Endothelial cell of umbilical vein (primary cell): ENCODE results near the gene IFIT1B. TPM values are rescaled to one million over a fixed set of nuclear protein-coding genes. Genes with fewer than 3 reads are reported as not detected.

ENCODE experiments used
- BruUV-seq: library from RNA; stranded (reverse); fragments of 400-500 nt; replicated peaks from 2 replicates; lab custom pipeline; 2021; lab: Mats Ljungman, UMichigan
- CTCF ChIA-PET: fragments of 300-600, 350-600 bp; sonication (Branson Sonifier 250); formaldehyde crosslinking; loops from one replicate; lab custom pipeline; 2021; ENCODE audit warnings: antibody characterized with exemption, inconsistent platforms; lab: Charles Lee
- POLR2A ChIA-PET: fragments of 300-600, 350-600 bp; sonication (Branson Sonifier 250); formaldehyde crosslinking; loops from one replicate; lab custom pipeline; 2021; ENCODE audit warnings: antibody characterized with exemption, inconsistent platforms; lab: Charles Lee
- DNase-seq: peaks from one replicate; pipeline ENCODE4 v3.0.0-alpha.2; 2011; ENCODE audit warnings: low read depth, low spot score
- FAIRE-seq: peaks from 2 replicates; lab custom pipeline; 2011; peaks lifted over from hg19 to GRCh38; lab: Jason Lieb, UNC
- H2AFZ ChIP-seq: 2 replicates; pipeline ENCODE4 v1.6.0; 2012; ENCODE audit warnings: low read depth, low read length, control low read depth, inconsistent platforms
- H3K27ac ChIP-seq: 2 replicates; pipeline ENCODE4 v1.5.1; 2011; ENCODE audit warnings: low read depth, mild to moderate bottlenecking, control low read depth, low read length, moderate library complexity; ENCODE audit not compliant: insufficient read depth
- H3K27me3 ChIP-seq, 2 experiments: 2 replicates each; pipeline versions ENCODE4 v1.6.0 to v1.6.1; 2011; ENCODE audit warnings: low read length in 2 of 2, mixed read lengths in 1 of 2; ENCODE audit not compliant: control insufficient read depth in 2 of 2, insufficient read depth in 2 of 2
- H3K36me3 ChIP-seq, 2 experiments: 2 replicates in 1 of 2; 3 replicates in 1 of 2; pipeline ENCODE4 v1.5.1; 2011; ENCODE audit warnings: low read length in 2 of 2, mild to moderate bottlenecking in 1 of 2, moderate library complexity in 1 of 2; ENCODE audit not compliant: control insufficient read depth in 2 of 2, insufficient read depth in 2 of 2; ENCODE audit errors: extremely low read depth in 1 of 2
- H3K4me1 ChIP-seq: 3 replicates; pipeline ENCODE4 v1.5.1; 2011; ENCODE audit warnings: mild to moderate bottlenecking, low read length; ENCODE audit not compliant: control insufficient read depth, insufficient read depth; ENCODE audit errors: extremely low read depth
- H3K4me2 ChIP-seq: 2 replicates; pipeline ENCODE4 v1.6.1; 2011; ENCODE audit warnings: low read length, control low read depth, mixed read lengths; ENCODE audit not compliant: insufficient read depth
- H3K4me3 ChIP-seq, 3 experiments: fragments of 200-600 bp in 1 of 3; sonication (generic), shearing (Covaris generic) in 1 of 3; replicated peaks in 1 of 3; 2 replicates each; pipeline ENCODE4 v1.5.1; 2011 to 2016; ENCODE audit warnings: control low read depth in 3 of 3, low read length in 3 of 3, mild to moderate bottlenecking in 2 of 3, inconsistent platforms in 1 of 3, low read depth in 1 of 3, moderate library complexity in 1 of 3; ENCODE audit not compliant: insufficient read depth in 1 of 3
- H3K79me2 ChIP-seq: 2 replicates; pipeline ENCODE4 v1.6.0; 2012; ENCODE audit warnings: low read length, inconsistent platforms; ENCODE audit not compliant: control insufficient read depth, insufficient read depth
- H3K9ac ChIP-seq: replicated peaks from 2 replicates; pipeline ENCODE3; 2011; ENCODE audit warnings: low read length, control low read depth; ENCODE audit not compliant: insufficient read depth; ENCODE audit errors: extremely low read depth
- H3K9me1 ChIP-seq: replicated peaks from 3 replicates; pipeline ENCODE4 v1.6.0; 2011; ENCODE audit warnings: mild to moderate bottlenecking, low read length; ENCODE audit not compliant: control insufficient read depth, insufficient read depth; ENCODE audit errors: extremely low read depth
- H3K9me3 ChIP-seq: replicated peaks from 2 replicates; pipeline ENCODE4 v1.5.1; 2012; ENCODE audit warnings: low read length, inconsistent platforms; ENCODE audit not compliant: control insufficient read depth, insufficient read depth
- H4K20me1 ChIP-seq: replicated peaks from 2 replicates; pipeline ENCODE3; 2011; ENCODE audit warnings: mild to moderate bottlenecking, low read length; ENCODE audit not compliant: control insufficient read depth, insufficient read depth; ENCODE audit errors: extremely low read depth
- CTCF ChIP-seq, 2 donors: IDR thresholded peaks; 1 replicate in 1 of 2; 2 replicates in 1 of 2; pipeline ENCODE4 v1.5.1; 2011; ENCODE audit warnings: low read length in 2 of 2, mild to moderate bottlenecking in 2 of 2, moderate library complexity in 2 of 2, control low read depth in 1 of 2, inconsistent platforms in 1 of 2, low read depth in 1 of 2; ENCODE audit not compliant: insufficient read depth in 1 of 2; ENCODE audit errors: extremely low read depth in 1 of 2
- EZH2 ChIP-seq: IDR thresholded peaks from 2 replicates; pipeline ENCODE4 v1.6.1; 2012; ENCODE audit warnings: borderline replicate concordance, low read depth, mild to moderate bottlenecking, moderate library complexity, low read length, inconsistent platforms; ENCODE audit not compliant: severe bottlenecking
- GATA2 ChIP-seq: IDR thresholded peaks from 2 replicates; pipeline ENCODE4 v1.7.0; 2011; ENCODE audit warnings: low read depth, mild to moderate bottlenecking, moderate library complexity, mixed read lengths, low read length; ENCODE audit not compliant: insufficient read length, insufficient read depth
- JUN ChIP-seq: IDR thresholded peaks from 2 replicates; pipeline ENCODE4 v1.6.1; 2011; ENCODE audit warnings: borderline replicate concordance, low read depth; ENCODE audit not compliant: insufficient read length, insufficient read depth
- MYC ChIP-seq: IDR thresholded peaks from one replicate; pipeline ENCODE4 v1.6.1; 2011; ENCODE audit warnings: mild to moderate bottlenecking, low read depth, low read length
- POLR2A ChIP-seq: IDR thresholded peaks from 2 replicates; pipeline ENCODE4 v1.6.1; 2012; ENCODE audit warnings: low read depth, mild to moderate bottlenecking, control low read depth, low read length
- dilution Hi-C: fragments of 300-500 bp; cut with MboI; formaldehyde crosslinking; loops from one replicate; pipeline ENCODE4 v1.15.0; 2019; ENCODE audit warnings: low sequenced_read_pairs; ENCODE audit not compliant: extremely low pct_ligation_motif_present
- intact Hi-C: fragments of 100-400 bp; cut with micrococcal nuclease; formaldehyde crosslinking; loops from one replicate; pipeline ENCODE4 v1.10.0; 2022
- polyA plus RNA-seq, 4 experiments: library from polyadenylated mRNA; depleted of rRNA in 3 of 4; stranded (reverse) in 3 of 4; unstranded in 1 of 4; fragments of >200 nt; gene quantifications; 2 replicates each; pipeline versions ENCODE4 v1.2.1 to v1.2.3, GENCODE V29; 2011 to 2012; ENCODE audit warnings: missing spikeins in 1 of 4
- total RNA-seq: library from RNA; stranded (reverse); gene quantifications from 2 replicates; pipeline ENCODE4 v1.2.3, GENCODE V29; 2021
- TF ChIP-seq, protein P1 (sequence below): IDR thresholded peaks from 2 replicates; pipeline ENCODE4 v1.6.1; 2011; ENCODE audit not compliant: insufficient read depth, insufficient read length

IFIT1B gene
- total and polyA plus RNA-seq, 2 donors (not counting 3 experiments of a cell fraction or from before 2014, with no cell fraction given) = not detected

GRCh38 chr10:89399956-89400355, 22.1 kb downstream of the IFIT1B start:
- Histone ChIP-seq H3K9me3 (no peaks in the 10 kb centered on the region), H3K4me2 (no peak overlapping the region), H3K27ac (no peak overlapping the region), H2AFZ (no peak overlapping the region), H3K4me3 (no peak overlapping the region), H3K79me2 (no peaks in the 10 kb centered on the region), H3K4me1 (no peaks in the 10 kb centered on the region), H3K9ac (no peak overlapping the region), H4K20me1 (no peaks in the 10 kb centered on the region), H3K27me3 (no peaks in the 10 kb centered on the region), H3K36me3 (no peaks in the 10 kb centered on the region), H3K9me1 (no peaks in the 10 kb centered on the region)
- TF ChIP-seq, protein P1, sequence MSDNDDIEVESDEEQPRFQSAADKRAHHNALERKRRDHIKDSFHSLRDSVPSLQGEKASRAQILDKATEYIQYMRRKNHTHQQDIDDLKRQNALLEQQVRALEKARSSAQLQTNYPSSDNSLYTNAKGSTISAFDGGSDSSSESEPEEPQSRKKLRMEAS = no peak
- TF ChIP-seq MYC (no peak), EZH2 (no peak), POLR2A (no peak), GATA2 (no peak), JUN (no peak), CTCF (IDR thresholded peaks at IDR 0.05; ENCODE audit: extremely low read depth in 1 of 2, insufficient read depth in 1 of 2, low read depth in 1 of 2, low read length in 2 of 2) (no peak)
- intact Hi-C loops (no loop called here), dilution Hi-C loops (no loop called here)
- FAIRE-seq (no peak), DNase-seq (no peak)
- ChIA-PET CTCF (no interaction called here), POLR2A (no interaction called here)
- BruUV-seq = no TSS peak
